C4-2B (cell line): Measurements from ENCODE around the gene FBXO24.

Experiments used
- ZFX ChIP-seq: fragments of 450-650 bp; IDR thresholded peaks from 2 replicates; pipeline ENCODE4 v1.6.1; 2017
- TF ChIP-seq, protein P1 (sequence below): fragments of 450-650 bp; conservative IDR thresholded peaks from 2 replicates; pipeline ENCODE4 v1.5.1; 2017; ENCODE audit warnings: mild to moderate bottlenecking

DNA sequence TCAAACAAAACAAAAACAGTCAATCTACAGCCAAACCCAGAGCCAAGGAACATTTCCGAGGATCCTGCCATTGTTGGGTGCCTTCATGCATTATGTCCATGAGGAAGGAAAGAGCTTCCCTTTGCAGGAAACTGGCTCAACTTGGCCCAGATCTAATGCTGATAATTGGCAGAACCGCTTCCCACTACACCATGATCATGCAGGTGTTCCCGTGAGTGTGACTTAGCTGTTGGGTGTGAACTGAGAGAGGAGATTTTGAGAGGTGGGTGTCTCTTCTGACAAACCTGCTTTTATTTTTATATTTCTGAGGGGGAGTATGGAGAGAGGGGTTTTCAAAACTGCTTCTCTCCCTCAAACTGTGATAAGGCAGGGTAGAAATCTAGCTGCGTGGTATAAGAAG, 27.0 kb upstream of the FBXO24 start:
- TF ChIP-seq, protein P1, sequence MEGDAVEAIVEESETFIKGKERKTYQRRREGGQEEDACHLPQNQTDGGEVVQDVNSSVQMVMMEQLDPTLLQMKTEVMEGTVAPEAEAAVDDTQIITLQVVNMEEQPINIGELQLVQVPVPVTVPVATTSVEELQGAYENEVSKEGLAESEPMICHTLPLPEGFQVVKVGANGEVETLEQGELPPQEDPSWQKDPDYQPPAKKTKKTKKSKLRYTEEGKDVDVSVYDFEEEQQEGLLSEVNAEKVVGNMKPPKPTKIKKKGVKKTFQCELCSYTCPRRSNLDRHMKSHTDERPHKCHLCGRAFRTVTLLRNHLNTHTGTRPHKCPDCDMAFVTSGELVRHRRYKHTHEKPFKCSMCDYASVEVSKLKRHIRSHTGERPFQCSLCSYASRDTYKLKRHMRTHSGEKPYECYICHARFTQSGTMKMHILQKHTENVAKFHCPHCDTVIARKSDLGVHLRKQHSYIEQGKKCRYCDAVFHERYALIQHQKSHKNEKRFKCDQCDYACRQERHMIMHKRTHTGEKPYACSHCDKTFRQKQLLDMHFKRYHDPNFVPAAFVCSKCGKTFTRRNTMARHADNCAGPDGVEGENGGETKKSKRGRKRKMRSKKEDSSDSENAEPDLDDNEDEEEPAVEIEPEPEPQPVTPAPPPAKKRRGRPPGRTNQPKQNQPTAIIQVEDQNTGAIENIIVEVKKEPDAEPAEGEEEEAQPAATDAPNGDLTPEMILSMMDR = no peak
- TF ChIP-seq ZFX = no peak
